Mammary epithelial cell (primary cell): Measurements from ENCODE around the gene HTR5A.

ENCODE experiments used
- EZH2 ChIP-seq: IDR thresholded peaks from 2 replicates; pipeline ENCODE4 v1.6.1; 2012; ENCODE audit warnings: low read length, inconsistent platforms, borderline replicate concordance
- TF ChIP-seq, protein P1 (sequence below), 2 donors: IDR thresholded peaks in 1 of 2; conservative IDR thresholded peaks in 1 of 2; 2 replicates each; pipeline ENCODE4 v1.5.1; 2011 to 2012; ENCODE audit warnings: inconsistent platforms in 2 of 2, low read length in 2 of 2, mild to moderate bottlenecking in 2 of 2, control low read depth in 1 of 2, low read depth in 1 of 2; ENCODE audit not compliant: insufficient read depth in 1 of 2; ENCODE audit errors: extremely low read depth in 1 of 2

DNA sequence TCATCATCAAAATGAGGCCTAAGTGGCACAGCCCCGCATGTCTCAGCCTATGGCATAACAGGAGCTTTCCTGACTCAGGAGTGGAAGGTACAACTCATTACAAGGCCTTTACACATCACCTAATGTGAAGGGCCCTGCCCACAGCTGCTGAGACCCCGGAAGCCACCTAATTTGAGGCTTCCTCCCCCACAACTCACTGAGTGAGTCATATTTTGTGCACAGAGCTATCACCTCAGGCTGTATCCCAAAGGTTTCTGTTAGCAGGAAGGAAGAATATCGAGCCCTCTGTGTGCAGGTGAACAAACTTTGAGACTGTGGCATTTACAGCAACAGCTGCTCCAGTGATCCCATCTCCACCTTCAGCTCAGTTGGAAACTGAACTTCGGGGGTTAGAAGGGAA, 20.6 kb downstream of the HTR5A start:
- TF ChIP-seq, protein P1, sequence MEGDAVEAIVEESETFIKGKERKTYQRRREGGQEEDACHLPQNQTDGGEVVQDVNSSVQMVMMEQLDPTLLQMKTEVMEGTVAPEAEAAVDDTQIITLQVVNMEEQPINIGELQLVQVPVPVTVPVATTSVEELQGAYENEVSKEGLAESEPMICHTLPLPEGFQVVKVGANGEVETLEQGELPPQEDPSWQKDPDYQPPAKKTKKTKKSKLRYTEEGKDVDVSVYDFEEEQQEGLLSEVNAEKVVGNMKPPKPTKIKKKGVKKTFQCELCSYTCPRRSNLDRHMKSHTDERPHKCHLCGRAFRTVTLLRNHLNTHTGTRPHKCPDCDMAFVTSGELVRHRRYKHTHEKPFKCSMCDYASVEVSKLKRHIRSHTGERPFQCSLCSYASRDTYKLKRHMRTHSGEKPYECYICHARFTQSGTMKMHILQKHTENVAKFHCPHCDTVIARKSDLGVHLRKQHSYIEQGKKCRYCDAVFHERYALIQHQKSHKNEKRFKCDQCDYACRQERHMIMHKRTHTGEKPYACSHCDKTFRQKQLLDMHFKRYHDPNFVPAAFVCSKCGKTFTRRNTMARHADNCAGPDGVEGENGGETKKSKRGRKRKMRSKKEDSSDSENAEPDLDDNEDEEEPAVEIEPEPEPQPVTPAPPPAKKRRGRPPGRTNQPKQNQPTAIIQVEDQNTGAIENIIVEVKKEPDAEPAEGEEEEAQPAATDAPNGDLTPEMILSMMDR (conservative IDR thresholded peaks at IDR 0.05 in 1 of 2, IDR thresholded peaks at IDR 0.05 in 1 of 2; ENCODE audit: extremely low read depth in 1 of 2, insufficient read depth in 1 of 2, low read depth in 1 of 2, low read length in 2 of 2), result no peak
- TF ChIP-seq EZH2, result no peak
